Stimulated activated CD4-positive, alpha-beta T cell treated with anti-CD3 and anti-CD28 coated beads, Interleukin-2, amount 100 ng/mL, for 4 hours (primary cell): ENCODE measurements around the gene BAIAP2L2.
"Not testable (repeated sequence)": the region's sequence is repeated elsewhere in the genome, so short reads cannot be mapped to it uniquely, and the experiment has no call there.

Source experiments
- DNase-seq: peaks from one replicate; pipeline ENCODE4 v3.0.0-alpha.2; 2020; ENCODE audit warnings: low read depth

The BAIAP2L2 gene

DNA sequence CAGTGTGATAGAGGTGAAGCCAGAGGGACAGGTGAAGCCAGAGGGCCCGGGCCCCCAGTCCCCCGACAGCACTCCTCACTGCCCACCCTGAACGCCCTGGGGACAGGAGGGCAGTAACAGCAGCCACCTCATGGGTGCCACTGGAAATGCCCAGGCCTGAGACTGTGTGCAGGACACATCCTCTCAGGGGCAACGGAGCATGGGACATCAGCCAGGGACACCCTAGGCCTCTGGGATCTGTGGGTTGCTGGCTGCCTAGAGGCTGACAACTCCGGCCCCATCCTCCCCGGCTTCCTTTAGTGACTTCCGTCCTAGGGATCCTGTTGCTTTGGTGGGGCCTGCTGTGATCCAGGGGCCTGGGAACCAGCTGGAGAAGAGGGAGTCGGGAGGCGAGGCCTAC, 17.4 kb upstream of the BAIAP2L2 start:
- no peak for DNase-seq

DNA sequence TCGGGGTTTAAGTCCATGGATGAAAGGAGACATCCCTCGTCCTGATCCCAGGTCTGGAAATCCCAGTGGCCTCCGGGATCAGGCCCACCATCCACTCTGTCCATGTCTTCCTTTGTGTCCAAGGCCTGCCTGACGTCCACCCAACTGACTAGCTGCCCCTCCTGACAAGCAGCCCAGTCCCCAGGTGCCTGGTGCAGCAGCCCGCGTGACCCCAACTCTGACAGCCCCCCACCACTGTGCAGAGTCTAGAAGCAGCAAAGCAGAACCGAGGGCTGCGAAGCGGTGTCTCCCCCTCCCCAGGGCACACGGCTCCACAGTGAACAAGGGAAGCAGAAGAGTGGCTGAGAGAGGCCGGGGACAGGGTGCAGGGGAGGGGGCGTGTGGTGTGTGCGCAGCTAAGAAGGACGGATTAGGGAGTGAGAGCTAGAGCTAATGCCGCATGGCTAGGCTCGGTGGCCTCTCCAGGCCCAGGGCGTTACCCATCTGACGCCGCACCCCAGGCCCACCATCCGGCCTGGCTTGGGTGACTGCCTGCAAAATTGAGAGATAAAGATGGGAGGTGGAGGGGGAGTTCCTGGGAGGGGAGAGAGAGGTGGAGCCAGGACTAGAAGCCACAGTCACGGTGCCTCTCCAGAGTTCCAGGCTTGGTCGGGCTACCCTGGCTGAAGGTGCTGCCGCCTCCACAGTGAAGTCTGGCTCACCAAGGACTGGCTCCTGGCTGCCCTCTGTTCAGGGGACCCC, 16.6 kb upstream of the BAIAP2L2 start:
- no peak for DNase-seq

DNA sequence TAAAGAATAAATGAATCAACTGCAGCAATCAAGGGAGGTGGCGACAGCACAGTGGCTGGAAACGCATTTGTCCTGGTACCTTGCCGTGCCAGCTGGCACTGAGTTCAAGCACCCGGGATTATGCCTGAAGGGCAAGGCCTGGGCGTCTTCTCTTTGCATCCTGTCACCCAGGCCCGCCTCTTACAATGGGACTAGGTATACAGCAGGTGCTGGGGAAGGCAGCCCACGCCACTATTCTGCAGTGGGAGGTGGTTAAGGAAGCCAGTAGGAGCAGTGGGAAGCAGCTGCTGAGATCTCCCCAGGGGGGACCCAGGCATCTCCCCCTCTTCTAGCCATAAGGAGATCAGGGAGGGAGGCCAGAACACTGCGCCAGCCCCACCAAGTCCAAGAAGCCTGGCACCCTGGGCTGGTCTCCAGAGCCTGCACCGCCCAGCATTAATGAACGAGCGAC, 15.3 kb upstream of the BAIAP2L2 start:
- DNase-seq: no peak

GRCh38 chr22:38125038-38125610, 14.6 kb upstream of the BAIAP2L2 start:
- DNase-seq: no peak

- no peak for DNase-seq
These were observed 13.9 kb upstream of the BAIAP2L2 start for GRCh38 chr22:38124236-38124974.

- DNase-seq: no peak
These were observed 12.1 kb upstream of the BAIAP2L2 start for GRCh38 chr22:38122616-38123015.

DNA sequence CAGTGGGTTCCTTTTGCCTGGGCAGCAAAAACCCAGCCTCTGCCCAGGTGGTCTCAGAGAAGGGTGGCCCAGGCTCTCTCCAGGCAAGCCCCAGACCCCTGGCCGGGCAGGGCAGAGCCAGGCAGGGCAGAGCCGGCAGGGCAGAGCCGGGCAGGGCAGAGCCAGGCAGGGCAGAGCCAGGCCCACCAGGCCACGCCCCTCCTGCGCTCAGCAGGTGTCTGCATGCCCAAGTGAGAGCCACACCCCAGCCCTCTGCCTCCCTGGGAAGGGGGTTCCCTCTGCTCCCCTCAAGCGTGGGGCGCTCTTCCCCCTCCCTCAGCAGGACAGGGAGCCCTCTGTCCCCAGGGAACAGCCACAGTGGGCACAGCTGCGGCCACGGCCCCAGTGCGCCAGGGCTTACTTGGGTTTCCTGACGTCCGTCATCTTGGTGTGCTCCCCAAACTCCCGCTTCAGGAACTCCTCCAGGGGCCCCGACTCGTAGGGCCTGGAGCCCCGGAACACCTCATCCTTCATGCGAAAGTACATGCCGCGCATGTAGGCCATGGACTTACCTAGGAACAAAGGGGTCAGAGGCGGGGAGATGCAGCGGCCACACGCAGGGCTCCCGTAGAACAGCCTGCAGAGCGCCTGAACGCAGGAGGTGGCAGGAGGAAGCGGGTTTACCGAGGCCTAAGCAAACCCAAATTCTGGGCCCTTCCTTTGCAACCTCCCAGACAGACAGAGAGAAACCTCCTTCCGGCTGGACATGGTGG, 10.1 kb upstream of the BAIAP2L2 start:
- DNase-seq: no peak

GRCh38 chr22:38118747-38119146, 8.3 kb upstream of the BAIAP2L2 start:
- DNase-seq: not testable (repeated sequence)

- no peak for DNase-seq
These were observed 7.7 kb upstream of the BAIAP2L2 start for GRCh38 chr22:38118182-38118581.

GRCh38 chr22:38117556-38117955, 7.1 kb upstream of the BAIAP2L2 start:
- not testable (repeated sequence) for DNase-seq

GRCh38 chr22:38115423-38116205, 5.1 kb upstream of the BAIAP2L2 start:
- DNase-seq: no peak

DNA sequence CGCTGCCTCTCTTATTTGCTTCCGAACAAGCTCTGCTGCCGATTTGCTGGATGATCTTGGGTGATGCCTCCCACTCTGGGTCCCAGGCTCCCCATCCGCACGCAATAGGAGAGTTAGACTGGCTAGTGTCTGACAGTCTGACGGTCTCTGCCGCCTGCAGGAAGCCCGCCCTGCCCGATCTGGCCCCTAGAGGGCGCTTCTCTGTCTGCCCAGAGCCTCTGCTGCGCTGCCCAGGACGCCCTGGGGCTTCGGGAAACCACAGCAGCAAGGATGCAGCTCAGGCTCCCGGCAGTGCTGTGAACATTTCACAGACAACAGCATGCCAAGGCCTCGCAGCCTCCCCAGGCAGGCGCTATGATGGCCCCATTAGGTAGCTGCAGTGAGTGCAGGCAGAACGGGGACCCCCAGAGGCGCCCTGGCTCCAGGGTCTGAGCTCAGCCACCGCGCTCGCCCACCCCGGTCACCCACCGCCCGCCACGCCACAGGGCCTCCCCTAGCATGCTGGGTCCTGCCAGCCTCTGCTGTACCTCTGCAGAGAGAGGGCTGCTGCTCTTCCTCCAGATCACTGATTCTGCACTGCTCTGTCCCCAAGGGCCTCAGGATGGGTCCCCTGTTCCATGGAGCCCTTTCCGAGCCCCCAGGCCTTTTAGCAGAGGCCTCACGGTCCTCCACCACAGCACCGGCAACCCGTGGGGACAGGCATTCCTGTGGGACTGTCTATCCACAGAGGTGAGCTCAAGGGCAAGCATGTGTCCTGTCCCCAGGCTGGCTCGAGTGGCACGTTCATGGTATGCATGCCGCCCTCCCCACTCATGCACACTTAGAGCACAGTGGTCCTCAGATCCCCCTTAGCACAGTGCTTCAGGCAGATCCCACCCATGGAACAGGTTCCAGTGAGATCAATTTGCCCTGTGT, 4.3 kb upstream of the BAIAP2L2 start:
- DNase-seq: peak; percentile 47

GRCh38 chr22:38112381-38112780, 1.9 kb upstream of the BAIAP2L2 start:
- no peak for DNase-seq

DNA sequence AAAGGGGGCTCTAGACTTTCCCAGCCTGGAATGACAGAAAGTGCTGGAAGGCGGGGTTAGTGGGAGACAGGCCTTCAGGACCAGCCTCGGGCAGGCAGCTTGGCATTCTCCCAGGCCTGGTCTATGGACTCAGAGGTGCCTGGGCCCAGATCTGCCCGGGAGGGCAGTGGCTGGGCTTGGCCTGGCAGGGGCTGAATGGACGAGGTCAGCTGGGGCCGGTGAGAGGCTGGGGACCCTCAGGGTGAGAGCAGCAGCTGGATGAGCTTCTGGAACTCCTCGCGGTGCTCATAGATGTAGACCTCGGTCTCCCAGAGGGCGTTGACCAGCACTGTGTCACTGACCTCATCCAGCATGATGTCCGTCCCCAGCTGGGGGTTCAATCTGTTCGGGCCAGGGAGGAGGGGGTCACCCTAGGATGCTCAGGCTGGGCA, 1.5 kb upstream of the BAIAP2L2 start:
- DNase-seq: no peak

GRCh38 chr22:38110863-38111852, 674 bp upstream of the BAIAP2L2 start:
- DNase-seq: no peak

DNA sequence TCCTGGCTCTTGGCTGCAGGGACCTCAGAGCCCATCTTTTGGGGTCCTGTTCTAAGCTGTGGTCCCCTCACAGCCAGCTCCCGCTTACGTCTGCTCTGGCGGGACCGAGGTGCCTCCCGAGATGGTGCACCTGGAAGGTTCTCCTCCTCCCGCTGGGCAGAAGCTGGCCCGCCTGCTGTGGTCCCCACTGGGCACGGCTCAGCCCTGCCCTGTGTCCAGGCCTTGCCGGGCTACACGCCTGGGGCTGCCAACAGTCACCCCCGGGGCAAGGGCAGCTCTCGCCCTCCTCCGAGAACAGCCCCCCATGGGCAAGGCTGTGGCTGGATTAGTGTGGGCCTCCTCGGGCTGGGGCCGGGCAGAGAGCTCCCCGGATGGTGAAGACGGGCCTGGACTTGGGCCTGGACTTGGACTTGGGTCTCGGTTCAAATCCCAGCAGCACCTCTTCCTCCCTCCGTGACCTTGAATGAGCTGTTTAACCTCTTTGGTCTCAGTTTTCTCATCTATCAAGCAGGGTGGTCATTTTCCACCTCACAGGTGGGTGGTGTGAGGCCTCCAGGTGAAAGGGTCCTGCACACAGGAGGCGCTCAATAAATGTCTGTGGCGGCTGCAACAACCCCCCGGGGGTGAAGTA, 998 bp downstream of the BAIAP2L2 start:
- DNase-seq: no peak

DNA sequence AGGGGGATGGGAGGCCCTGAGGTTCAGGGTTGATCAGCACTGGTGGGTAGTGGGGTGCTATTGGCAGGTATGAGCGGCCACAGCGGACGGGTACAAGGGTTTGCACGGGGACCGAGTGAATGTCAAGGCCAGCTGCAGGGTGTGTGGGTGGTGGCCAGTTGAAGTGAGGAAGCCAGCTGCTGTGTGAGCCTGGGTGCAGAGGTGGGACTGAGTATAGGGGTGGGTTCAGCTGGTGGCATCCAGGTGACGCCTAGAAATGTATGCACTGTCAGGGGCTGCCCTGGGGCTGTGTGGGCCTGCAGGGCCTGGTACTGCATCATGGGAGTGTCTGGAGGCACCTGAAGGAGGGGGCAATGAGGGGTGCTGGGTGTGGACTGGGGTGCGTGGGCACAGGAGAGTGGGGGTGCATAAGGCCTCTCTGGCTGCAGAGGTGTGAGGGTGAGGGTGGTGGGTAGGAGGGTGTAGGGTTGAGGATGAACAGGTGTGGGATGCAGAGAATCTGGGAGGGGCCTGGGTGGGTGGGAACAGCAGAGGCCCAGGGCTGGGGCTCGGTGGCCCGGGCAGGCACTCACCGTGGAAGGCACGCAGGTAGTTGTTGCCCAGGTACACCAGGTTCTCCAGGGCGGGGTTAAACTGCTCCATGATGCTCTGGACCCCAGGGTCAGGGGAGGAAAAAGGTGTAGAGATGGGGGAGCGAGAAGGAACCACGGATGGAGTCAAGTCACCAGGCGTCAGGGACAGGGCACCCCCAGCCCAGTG, 1.7 kb downstream of the BAIAP2L2 start:
- no peak for DNase-seq
